ENCODE data around the gene SPPL2B. TPM values are rescaled to one million over a fixed set of nuclear protein-coding genes. Genes with fewer than 3 reads are reported as not detected.

Gene SPPL2B
- total RNA-seq, 1 experiment from 2014 or later: 56.0 TPM

DNA sequence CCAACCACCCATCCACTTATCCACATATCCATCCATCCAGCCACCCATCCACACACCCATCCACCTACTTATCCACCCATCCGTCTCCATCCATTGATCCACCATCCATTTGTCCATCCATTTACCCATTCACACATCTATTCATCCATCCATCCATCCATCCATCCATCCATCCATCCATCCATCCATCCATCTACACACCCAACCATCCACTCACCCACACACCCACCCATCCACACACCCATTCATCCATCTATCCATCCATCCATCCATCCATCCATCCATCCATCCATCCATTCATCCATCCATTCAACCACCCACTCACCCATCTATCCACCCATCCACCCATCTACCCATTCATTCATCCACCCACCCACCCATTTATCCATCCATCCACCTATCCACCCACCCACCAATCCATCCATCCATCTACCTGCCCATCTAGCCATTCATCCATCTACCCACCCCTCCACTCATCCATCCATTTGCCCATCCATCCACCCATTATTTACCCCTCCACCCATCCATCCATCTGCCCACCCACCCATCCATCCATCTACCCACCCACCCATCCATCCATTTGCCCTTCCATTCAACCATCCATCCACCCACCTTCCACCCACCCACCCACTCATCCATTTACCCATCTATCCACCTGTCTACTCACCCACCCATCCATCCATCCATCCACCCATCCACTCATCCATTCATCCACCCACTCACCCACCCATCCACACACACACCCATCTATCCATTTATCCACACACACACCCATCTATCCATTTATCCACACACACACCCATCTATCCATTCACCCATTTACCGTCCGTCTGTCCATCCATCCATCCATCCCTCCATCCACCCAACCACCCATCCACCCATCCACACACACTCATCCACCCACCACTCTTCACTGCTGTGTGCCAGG lies 29.1 kb downstream of the SPPL2B start:
- no peaks in the 10 kb centered on the region for H3K36me3 Mint-ChIP-seq (ENCODE audit: insufficient read depth, unreplicated experiment)
- no peak for DNase-seq
- CTCF ChIA-PET: interaction anchor here (0.6 kb wide), 1 partner anchor 98 kb away, joined by 4 read pairs; no protein-coding TSS in a partner anchor
- intact Hi-C loops (cut with micrococcal nuclease; ENCODE audit: unreplicated experiment): no loop called here
- H3K27me3 Mint-ChIP-seq (ENCODE audit: unreplicated experiment): no peaks in the 10 kb centered on the region
- no peak overlapping the region for H3K27ac Mint-ChIP-seq (ENCODE audit: unreplicated experiment)
- TF ChIP-seq, protein P1, sequence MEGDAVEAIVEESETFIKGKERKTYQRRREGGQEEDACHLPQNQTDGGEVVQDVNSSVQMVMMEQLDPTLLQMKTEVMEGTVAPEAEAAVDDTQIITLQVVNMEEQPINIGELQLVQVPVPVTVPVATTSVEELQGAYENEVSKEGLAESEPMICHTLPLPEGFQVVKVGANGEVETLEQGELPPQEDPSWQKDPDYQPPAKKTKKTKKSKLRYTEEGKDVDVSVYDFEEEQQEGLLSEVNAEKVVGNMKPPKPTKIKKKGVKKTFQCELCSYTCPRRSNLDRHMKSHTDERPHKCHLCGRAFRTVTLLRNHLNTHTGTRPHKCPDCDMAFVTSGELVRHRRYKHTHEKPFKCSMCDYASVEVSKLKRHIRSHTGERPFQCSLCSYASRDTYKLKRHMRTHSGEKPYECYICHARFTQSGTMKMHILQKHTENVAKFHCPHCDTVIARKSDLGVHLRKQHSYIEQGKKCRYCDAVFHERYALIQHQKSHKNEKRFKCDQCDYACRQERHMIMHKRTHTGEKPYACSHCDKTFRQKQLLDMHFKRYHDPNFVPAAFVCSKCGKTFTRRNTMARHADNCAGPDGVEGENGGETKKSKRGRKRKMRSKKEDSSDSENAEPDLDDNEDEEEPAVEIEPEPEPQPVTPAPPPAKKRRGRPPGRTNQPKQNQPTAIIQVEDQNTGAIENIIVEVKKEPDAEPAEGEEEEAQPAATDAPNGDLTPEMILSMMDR (IDR thresholded peaks at IDR 0.05; ENCODE audit: unreplicated experiment): no peak
- H3K9me3 Mint-ChIP-seq (ENCODE audit: low read depth, unreplicated experiment): no peaks in the 10 kb centered on the region
- no TSS peak for BruUV-seq (replicated peaks)
- no peak overlapping the region for H3K4me3 Mint-ChIP-seq (ENCODE audit: low read depth, unreplicated experiment)
- peaks cover 7% of the 10 kb centered on the region for H3K4me1 Mint-ChIP-seq (ENCODE audit: low read depth, unreplicated experiment)

DNA sequence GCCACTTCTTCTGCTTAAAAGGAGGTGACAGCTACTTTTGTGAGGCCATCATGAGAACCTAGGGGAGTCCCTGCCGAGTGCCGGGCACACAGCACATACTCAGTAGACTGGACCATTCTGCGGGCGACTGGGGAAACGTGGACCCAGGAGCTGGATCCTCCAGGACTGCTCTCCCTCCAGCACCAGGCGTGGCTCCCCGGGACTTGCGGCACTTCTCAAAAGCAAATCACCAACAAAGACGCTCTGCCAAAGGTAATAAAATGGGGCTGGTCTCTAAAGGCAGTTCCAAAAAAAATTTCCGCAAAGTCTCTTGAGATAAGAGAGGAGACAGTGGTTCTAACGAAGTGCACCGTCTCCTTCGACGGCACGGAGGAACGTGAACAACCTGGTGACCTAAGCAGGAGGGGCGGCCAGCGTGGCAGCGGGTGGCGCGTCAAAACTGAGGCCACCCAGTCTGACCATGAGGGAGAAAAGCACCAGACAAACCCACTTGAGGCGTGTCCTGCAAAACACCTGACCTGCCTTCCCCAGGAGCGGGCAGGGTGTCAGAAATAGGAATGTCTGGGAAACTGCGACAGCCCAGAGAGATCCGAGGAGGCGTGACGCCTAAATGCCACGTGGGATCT lies 30.2 kb downstream of the SPPL2B start:
- no peak for DNase-seq
- Mint-ChIP-seq H3K4me3 (ENCODE audit: low read depth, unreplicated experiment) (no peak overlapping the region), H3K9me3 (ENCODE audit: low read depth, unreplicated experiment) (no peaks in the 10 kb centered on the region), H3K4me1 (ENCODE audit: low read depth, unreplicated experiment) (peaks cover 7% of the 10 kb centered on the region), H3K36me3 (ENCODE audit: insufficient read depth, unreplicated experiment) (no peaks in the 10 kb centered on the region), H3K27me3 (ENCODE audit: unreplicated experiment) (no peaks in the 10 kb centered on the region), H3K27ac (ENCODE audit: unreplicated experiment) (no peak overlapping the region)
- intact Hi-C loops (cut with micrococcal nuclease; ENCODE audit: unreplicated experiment): no loop called here
- no TSS peak for BruUV-seq (replicated peaks)
- TF ChIP-seq, protein P1 (IDR thresholded peaks at IDR 0.05; ENCODE audit: unreplicated experiment): no peak
- CTCF ChIA-PET: interaction anchor here (0.6 kb wide), 1 partner anchor 97 kb away, joined by 4 read pairs; no protein-coding TSS in a partner anchor

DNA sequence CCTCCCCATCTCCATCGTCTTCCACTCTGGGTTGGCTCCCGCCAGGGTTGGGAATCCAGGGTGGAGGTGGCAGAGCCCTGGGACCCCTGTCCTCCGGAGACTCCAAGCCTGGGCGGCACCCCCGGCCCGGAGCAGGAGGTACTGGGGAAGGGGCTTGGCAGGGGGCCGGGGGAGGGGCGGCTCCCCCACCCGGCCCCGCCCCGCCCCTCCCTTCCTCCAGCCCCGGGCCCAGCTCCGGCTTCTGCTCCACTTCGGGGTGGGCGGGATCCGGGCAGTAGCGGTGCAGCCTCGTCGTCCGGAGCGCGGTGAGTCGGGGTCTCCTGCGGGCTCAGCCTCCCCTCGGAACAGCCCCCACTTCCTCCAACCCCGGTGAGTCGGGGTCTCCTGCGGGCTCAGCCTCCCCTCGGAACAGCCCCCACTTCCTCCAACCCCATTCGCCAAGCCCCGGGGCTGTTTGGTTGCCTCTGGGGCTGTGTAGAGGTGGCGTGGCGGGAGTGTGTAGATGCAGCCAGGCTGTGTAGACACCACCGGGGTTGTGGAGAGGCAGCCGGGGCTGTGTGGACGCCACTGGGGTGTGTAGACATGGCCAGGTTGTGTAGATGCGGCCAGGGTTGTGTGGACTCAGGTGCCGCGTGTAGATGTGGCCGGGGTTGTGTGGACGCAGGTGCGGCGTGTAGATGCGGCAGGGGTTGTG lies 31.7 kb downstream of the SPPL2B start, which contains the start of gene TMPRSS9:
TMPRSS9 (plus strand) TSS at position 274 of the 694 bp plus-strand sequence. CDS start 29,521 bp downstream, outside the sequence.
- no peak within 1 kb of the TSS for H3K27ac Mint-ChIP-seq (ENCODE audit: unreplicated experiment)
- H3K4me1 Mint-ChIP-seq (ENCODE audit: low read depth, unreplicated experiment): peaks cover 7% of the 10 kb centered on the region
- CTCF ChIA-PET: interaction anchor here (0.7 kb wide), 1 partner anchor 19 kb away, joined by 3 read pairs; no protein-coding TSS in a partner anchor
- no peaks in the 10 kb centered on the region for H3K36me3 Mint-ChIP-seq (ENCODE audit: insufficient read depth, unreplicated experiment)
- intact Hi-C loops (cut with micrococcal nuclease; ENCODE audit: unreplicated experiment): no loop called here
- H3K9me3 Mint-ChIP-seq (ENCODE audit: low read depth, unreplicated experiment): no peaks in the 10 kb centered on the region
- H3K4me3 Mint-ChIP-seq (ENCODE audit: low read depth, unreplicated experiment): no peak within 1 kb of the TSS
- no TSS peak for BruUV-seq (replicated peaks)
- TF ChIP-seq, protein P1 (IDR thresholded peaks at IDR 0.05; ENCODE audit: unreplicated experiment): no peak
- no peak for DNase-seq
- H3K27me3 Mint-ChIP-seq (ENCODE audit: unreplicated experiment): peaks cover 7% of the 10 kb centered on the region

DNA sequence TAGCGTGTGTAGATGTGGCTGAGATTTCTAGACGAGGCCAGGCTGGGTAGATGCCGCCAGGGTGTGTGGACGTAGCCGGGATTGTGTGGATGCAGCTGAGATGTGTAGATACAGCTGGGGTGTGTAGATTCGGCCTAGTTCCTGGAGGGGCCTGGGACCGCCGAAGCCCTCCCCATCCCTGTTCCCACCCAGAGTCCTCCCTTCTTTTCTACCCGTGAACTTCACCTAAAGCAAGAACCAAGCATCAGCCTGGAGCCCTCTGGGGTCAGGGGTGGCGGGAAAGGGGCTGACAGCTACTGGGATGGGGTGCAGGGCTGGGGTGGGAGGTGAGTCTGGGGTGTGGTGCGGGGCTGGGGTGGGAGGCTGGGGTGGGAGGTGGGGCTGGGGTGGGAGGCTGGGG lies 32.3 kb downstream of the SPPL2B start:
- H3K9me3 Mint-ChIP-seq (ENCODE audit: low read depth, unreplicated experiment): no peaks in the 10 kb centered on the region
- no peaks in the 10 kb centered on the region for H3K36me3 Mint-ChIP-seq (ENCODE audit: insufficient read depth, unreplicated experiment)
- H3K4me3 Mint-ChIP-seq (ENCODE audit: low read depth, unreplicated experiment): no peak overlapping the region
- intact Hi-C loops (cut with micrococcal nuclease; ENCODE audit: unreplicated experiment): no loop called here
- peaks cover 14% of the 10 kb centered on the region for H3K27me3 Mint-ChIP-seq (ENCODE audit: unreplicated experiment)
- TF ChIP-seq, protein P1 (IDR thresholded peaks at IDR 0.05; ENCODE audit: unreplicated experiment): no peak
- no peak overlapping the region for H3K27ac Mint-ChIP-seq (ENCODE audit: unreplicated experiment)
- no TSS peak for BruUV-seq (replicated peaks)
- CTCF ChIA-PET: no interaction called here
- H3K4me1 Mint-ChIP-seq (ENCODE audit: low read depth, unreplicated experiment): peaks cover 7% of the 10 kb centered on the region
- DNase-seq: no peak
